ENCODE measurements around the gene DEAF1.

DNA sequence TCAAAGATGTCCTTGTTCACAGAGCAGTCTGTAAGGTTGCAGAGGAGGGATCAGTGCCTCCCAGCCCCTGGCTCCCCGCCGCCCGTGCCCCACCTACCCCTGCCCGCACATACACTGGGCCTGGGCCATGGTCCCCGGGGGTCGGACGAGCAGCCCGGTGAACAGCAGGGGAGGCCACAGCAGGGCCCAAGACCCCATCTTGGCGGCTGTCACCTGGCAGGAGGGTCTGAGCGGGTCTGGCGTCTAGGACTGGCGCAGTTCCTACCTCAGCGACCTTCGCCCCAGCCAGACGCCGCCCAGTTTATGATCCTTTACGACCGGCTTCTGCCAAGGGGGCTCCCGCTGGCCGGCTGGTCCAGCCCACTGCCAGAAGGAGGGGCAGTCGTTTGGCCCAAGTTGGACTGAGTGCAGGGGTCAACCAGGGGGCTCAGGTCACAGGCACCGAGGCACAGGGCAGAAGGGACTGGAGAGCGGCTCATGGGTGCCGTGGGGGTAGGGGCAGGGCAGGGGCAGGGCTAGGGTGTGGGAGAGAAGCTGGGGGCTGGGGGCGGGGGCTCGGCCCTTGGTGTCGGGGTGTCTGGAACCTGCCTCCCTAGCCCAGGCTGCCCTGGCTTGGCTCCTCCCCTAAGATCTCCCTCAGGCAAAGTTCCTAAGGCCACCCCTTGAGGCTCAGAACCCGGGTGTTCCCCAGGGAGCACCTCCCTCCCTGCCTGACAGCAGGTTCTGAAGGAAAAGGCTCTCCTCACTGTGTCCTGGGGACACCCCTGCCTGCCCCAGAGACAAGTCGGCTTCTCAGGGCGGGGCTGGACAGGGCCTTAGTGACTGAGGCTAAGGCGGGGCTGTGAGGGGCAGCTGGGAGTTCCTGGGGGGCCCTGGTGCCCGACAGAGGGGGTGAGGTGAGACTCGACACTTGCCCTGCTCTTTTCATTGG is 70.1 kb downstream of the DEAF1 start, which contains the start of gene CDHR5:
- TF ChIP-seq, protein P1, sequence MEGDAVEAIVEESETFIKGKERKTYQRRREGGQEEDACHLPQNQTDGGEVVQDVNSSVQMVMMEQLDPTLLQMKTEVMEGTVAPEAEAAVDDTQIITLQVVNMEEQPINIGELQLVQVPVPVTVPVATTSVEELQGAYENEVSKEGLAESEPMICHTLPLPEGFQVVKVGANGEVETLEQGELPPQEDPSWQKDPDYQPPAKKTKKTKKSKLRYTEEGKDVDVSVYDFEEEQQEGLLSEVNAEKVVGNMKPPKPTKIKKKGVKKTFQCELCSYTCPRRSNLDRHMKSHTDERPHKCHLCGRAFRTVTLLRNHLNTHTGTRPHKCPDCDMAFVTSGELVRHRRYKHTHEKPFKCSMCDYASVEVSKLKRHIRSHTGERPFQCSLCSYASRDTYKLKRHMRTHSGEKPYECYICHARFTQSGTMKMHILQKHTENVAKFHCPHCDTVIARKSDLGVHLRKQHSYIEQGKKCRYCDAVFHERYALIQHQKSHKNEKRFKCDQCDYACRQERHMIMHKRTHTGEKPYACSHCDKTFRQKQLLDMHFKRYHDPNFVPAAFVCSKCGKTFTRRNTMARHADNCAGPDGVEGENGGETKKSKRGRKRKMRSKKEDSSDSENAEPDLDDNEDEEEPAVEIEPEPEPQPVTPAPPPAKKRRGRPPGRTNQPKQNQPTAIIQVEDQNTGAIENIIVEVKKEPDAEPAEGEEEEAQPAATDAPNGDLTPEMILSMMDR (IDR thresholded peaks at IDR 0.05; ENCODE audit: extremely low read depth in 1 of 2, insufficient read depth in 1 of 2, low read depth in 1 of 2, low read length in 2 of 2) = no peak
- TF ChIP-seq POLR2A (IDR thresholded peaks at IDR 0.05; ENCODE audit: low read depth, low read length) (no peak), FOS (IDR thresholded peaks at IDR 0.05; ENCODE audit: borderline replicate concordance, insufficient read depth, low read length) (no peak), POLR2AphosphoS5 (IDR thresholded peaks at IDR 0.05; ENCODE audit: insufficient read depth, low read depth, low read length) (no peak)

Measured in endothelial cell of umbilical vein (primary cell).